NCI-H1417 (cell line): ENCODE measurements around the gene SELENOT.

Experiments
- DNase-seq, 3 experiments: peaks; one replicate each; lab custom pipeline; 2025; lab: John Stamatoyannopoulos, UW

The SELENOT gene

DNA sequence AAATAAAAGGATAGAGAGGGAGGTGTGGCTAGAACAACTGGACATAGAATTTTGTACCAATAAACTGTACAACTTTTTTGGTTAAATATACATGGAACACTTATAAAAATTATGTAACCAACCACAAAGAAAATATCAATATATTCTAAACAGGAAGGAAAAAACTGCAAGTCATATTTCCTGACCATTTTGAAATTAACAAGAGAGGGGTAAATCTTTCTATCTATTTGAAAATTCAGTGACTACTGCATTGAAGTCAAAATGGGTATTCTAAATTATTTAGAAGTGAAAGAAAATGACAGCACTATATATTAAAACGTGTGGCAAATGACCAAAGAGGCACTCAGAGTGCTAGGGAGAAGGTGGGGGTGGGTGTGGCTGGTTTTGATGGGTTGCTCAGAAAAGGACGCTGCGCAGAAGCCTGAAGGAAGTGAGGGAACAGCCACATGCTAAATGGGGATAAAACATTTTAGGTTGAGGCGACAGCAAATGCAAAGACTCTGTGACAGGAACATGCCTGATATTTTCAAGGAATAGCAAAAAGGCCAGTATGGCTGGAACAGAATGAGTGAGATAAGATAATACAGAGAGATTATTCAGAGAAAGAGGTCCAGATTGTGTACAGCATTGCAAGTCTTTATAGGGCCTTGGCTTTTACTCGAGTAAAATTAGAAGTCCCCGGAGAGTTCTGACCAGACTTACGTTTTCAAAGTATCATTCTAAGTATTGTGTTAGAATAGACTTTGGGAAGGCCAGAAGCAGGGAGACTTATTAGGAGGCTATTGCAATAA, 59.5 kb downstream of the SELENOT start:
- DNase-seq, result no peak

DNA sequence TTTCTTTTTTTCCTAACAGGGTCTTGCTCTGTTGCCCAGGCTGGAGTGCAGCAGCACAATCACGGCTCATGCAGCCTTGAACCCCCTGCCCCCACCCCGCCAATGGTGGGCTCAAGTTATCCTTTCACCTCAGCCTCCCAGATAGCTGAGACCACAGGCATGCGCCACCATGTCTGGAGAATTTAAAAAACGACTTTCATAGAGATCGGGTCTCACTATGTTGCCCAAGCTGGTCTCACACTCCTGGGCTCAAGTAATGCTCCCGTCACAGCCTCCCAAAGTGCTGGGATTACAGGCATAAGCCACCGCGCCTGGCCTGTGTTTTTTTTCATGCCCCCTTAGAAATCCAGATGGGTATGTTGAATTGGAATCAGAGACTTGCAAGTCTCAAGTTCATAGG, 60.3 kb downstream of the SELENOT start:
- no peak for DNase-seq

DNA sequence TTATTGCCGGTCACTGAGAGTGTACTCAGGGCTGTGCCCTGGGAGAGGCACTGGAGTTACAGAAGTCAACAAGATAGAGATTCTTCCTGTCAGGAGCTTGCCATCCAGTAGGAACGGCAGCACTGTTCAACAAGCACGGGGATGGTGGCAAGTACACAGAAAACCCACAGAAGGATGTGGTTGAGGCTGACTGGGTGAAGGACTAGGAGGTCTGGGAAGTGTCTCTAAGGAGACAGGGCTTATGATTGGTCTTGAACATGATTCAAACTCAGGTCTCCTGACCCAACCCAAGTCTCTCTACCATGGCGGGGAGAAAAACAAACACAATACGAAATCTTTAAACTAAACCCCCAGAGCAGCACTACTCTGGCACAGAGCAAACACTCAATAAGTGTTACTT, 63.0 kb downstream of the SELENOT start:
- no peak for DNase-seq

DNA sequence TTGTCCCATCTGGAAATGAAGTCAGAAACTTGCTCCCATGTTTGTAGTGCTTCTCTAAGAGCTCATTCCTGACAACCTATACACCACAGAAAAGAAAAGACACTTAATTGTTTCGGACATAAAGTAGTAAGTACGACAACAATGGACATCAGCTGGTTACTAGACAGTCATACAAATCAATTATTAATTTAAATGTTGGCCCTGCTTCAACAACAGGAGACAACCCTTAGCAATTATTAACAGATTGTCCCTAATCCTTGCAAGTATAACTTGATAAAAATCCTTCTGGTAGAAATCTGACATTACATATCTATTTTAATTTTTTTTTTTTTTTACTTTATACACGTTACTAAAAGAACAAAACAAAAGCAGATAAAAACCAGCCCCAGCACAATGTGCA, 70.8 kb downstream of the SELENOT start:
- DNase-seq, result no peak

DNA sequence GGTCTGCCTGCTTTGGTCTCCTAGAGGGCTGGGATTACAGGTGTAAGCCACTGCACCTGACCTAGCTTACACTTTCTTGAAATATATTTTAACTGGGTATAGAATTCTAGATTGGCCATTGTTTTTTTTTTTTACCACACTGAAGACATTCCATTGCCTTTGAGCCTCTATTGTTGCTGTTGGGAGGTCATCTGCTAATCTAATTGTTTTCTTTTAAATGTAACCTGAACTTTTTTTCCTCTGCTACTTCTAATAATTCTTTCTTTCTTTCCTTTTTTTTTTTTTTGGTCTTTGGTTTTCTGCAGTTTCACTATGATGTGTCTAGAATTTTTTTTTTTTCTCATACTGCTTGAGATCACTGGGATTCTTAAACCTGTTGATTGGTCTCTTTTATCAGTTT, 72.5 kb downstream of the SELENOT start:
- DNase-seq, result no peak
